ENCODE results near the gene AMN1.
A peak's percentile ranks its signal among the peaks of the same experiment; 100 is the strongest.
"Not testable (repeated sequence)": the region's sequence is repeated elsewhere in the genome, so short reads cannot be mapped to it uniquely, and the experiment has no call there.

AMN1 gene

DNA sequence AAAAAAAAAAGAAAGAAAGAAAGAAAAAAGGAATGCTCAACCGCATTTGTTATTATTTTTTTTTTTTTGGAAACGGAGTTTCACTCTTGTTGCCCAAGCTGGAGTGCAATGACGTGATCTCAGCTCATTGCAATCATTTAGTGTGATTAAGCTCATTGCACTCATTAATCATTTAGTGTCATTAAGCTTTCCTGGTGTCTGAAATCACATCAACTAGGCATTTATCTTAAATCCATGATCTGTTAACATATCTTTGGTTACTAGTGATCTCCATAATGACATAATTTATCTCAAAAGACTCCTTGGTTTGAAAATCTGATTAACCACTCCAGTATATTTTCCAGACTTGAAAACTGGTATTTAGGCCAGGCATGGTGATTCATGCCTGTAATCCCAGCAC lies 43.0 kb downstream of the AMN1 start:
- no peak for DNase-seq (ENCODE audit: low spot score)
- FAIRE-seq: no peak

- peak; percentile 73 for FAIRE-seq
- peak; percentile 77 for DNase-seq (ENCODE audit: low spot score)
Measured at GRCh38 chr12:31682136-31682962, 46.5 kb downstream of the AMN1 start.

GRCh38 chr12:31672521-31672920 lies 56.3 kb downstream of the AMN1 start:
- DNase-seq (ENCODE audit: low spot score): no peak
- FAIRE-seq: no peak

GRCh38 chr12:31669582-31669981 lies 59.2 kb downstream of the AMN1 start:
- not testable (repeated sequence) for FAIRE-seq; DNase-seq (ENCODE audit: low spot score)

DNA sequence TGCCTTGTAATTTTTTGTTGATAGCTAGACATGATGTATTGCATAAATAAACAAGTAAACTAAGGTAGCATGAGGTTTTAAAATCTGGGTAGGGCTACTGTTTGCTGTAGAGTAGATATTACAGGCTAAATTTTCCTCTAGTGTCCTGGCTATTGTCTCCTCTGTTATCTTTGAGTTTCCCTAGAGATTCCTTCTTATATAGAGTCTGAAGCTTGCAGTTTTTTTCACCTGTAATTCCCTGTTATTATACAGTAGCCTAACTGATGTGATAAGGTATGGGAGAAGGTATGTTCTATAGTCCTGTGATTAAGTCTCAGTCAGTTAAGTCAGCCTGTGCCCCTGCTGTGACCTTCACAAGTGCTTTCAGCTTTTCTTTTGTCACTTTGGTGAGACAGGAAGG lies 59.8 kb downstream of the AMN1 start:
- FAIRE-seq (no peak), DNase-seq (ENCODE audit: low spot score) (no peak)

- FAIRE-seq (no peak), DNase-seq (ENCODE audit: low spot score) (no peak)
Measured at GRCh38 chr12:31664038-31664437, 64.8 kb downstream of the AMN1 start.

GRCh38 chr12:31663576-31663975 lies 65.2 kb downstream of the AMN1 start:
- FAIRE-seq (no peak), DNase-seq (ENCODE audit: low spot score) (no peak)

- FAIRE-seq (no peak), DNase-seq (ENCODE audit: low spot score) (no peak)
Measured at GRCh38 chr12:31662176-31662849, 66.5 kb downstream of the AMN1 start.

DNA sequence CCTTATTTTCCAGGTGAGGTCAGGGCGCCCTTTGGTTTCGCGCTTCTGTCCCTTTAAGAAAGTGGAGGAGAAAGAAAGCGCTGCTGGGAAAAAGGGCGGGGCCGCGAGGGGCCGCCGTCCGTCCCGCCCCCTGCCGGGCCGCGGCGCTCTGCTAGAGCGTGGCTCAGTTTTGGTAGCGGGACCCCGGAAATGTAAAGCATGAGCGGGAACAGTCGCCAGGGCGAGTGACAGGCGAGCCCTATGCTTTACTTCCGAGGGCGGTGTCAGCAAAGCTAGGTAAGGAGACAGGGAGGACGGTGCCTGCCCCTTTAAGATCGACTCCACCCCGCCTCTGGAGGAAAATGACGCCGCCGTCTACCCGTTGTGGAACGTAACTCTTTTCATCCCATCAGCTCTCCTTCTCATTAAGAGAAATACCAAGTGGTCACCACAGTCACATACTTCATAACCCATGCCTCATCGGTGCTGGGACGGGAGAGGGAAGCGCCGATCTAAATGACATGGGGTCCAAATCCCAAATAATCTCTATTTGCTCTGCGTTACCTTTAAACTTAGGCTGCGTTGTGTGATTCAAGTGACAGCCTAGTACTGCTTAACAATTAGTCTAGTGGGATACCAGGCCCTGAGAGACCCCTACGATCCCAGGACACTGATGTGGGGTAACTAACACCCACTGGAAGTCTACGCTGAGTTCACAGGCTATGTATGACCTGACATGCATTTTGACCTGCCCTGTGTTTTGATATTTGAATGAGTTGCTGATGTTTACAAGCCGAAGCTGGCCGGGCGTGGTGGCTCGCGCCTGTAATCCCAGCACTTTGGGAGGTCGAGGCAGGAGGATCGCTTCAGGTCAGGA lies 69.5 kb downstream of the AMN1 start, which contains the start of gene ETFBKMT:
ETFBKMT (plus strand) TSS at position 602 of the 856 bp plus-strand sequence. CDS start 2,266 bp downstream, outside the sequence.
- FAIRE-seq (no peak), DNase-seq (ENCODE audit: low spot score) (peak; percentile 89)

- no peak for FAIRE-seq
- no peak for DNase-seq (ENCODE audit: low spot score)
Measured at GRCh38 chr12:31658471-31659086, 70.2 kb downstream of the AMN1 start.

GRCh38 chr12:31655792-31656191 lies 73.0 kb downstream of the AMN1 start:
- FAIRE-seq: no peak
- no peak for DNase-seq (ENCODE audit: low spot score)

GRCh38 chr12:31655208-31655607 lies 73.6 kb downstream of the AMN1 start:
- FAIRE-seq (no peak), DNase-seq (ENCODE audit: low spot score) (no peak)

DNA sequence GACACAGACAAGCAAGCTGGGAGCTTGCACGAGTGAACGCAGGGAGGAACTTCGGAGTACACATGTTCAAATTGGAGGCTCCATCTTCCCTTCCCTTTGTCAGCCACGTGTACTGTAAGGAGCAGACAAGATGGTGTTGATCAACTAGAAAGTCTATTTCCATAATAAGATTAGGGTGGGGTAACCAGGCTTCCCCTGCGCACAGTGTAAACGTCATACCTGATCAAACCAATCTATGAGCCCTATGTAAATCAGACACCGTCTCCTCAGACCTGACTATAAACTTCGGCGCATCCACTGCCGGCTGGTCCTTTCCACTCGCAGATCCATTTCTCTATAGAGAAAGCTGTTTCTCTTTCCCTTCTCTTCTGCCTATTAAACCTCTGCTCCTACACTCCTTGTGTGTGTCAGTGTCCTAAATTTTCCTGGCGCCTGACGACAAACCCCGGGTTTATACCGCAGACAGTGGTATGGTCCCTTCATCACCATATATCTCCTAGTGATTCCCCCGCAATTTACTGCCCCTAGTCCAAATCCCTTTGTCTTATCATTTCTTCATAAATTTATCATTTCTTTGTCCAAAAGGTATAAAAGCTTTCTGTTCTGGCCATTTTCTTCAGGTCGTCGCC lies 76.8 kb downstream of the AMN1 start:
- FAIRE-seq: no peak

DNA sequence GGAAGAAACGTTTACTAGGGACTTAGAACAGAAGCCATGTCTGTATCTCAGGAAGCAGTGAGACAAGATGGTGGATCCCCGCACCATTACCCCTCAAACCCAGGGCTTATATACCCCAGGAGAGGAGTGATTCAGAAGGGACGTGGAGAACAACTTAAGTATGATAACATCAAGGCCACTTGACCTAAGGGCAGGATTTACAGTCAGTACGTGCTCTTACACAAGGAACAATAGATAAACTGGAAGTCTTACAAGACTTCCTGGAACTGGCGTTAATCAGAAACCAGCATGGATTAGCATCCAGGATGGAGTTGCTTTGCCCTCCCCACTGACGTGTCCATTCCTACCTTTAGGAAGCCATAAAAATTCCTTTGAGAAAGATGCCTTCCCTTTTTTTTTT lies 77.9 kb downstream of the AMN1 start:
- DNase-seq (ENCODE audit: low spot score): no peak
- FAIRE-seq: no peak

More for the DNA sequence above, 76.8 kb downstream of the AMN1 start:
- DNase-seq (ENCODE audit: low spot score): peak; percentile 10

DNA sequence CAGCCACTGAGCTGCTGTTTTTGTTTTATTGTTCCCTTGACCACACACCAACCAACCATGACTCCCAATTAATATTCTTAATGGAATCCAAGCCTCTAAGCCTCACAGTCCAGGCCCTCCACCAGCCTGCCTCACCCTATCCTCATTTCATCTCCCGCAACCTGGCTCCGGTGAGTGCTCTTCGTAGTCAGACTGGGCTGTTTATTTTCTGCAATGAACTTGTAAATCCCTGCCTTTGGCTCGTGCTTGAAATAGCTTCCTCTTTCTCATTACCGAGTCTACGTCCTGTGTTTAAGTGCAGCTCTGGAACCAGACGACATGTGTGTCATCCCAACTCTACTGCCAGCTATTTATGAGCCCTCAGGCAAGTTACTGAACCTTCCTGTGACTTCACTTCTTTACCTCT lies 81.7 kb downstream of the AMN1 start:
- FAIRE-seq (no peak), DNase-seq (ENCODE audit: low spot score) (no peak)

- DNase-seq (ENCODE audit: low spot score) (no peak), FAIRE-seq (no peak)
Measured at GRCh38 chr12:31645924-31646323, 82.9 kb downstream of the AMN1 start.

DNA sequence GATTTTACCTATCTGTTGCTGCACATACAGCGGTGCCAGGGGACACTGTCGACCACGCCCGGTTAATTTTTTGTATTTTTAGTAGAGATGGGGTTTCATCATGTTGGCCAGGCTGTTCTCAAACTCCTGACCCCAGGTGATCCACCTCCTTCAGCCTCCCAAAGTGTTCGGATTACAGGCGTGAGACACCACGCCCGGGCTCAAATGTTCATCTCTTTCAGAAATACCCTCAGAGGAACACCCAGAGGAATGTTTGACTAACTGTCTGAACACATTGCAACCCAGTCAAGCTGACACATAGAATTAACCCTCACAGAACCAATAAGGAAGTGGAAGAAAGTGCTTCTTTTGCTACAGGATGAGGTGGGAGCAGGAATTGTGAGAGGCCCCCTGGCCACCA lies 84.3 kb downstream of the AMN1 start:
- no peak for DNase-seq (ENCODE audit: low spot score)
- FAIRE-seq: no peak

DNA sequence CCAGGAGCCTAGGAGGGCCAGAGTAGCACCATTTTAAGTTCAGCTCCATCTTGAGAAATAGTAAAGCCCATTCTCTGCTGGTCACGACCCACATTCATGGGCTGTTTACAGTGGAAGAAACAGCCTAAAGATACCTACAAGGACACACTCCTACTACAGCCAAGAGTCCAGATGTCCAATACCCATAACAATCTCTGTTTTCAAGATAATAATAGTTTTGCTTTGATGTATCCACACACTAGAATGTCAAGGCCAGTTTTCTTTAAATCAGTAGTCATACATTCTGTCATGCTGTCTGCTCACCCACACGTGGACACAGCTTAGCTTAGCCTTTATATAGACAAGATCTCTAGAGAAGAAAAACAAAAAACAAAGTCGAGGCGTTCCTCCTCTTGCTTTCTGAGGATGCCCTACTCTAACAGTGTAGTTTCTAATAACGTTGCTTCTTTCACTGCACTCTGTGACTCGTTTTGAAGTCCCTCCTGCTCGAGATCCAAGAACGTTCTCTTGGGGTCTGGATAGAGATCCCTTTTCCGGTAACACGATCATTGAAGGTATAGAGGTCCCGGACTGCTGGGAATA lies 87.2 kb downstream of the AMN1 start:
- DNase-seq (ENCODE audit: low spot score) (no peak), FAIRE-seq (no peak)

GRCh38 chr12:31634620-31635019 lies 94.2 kb downstream of the AMN1 start:
- DNase-seq (ENCODE audit: low spot score): no peak

GRCh38 chr12:31633464-31633863 lies 95.4 kb downstream of the AMN1 start:
- no peak for FAIRE-seq
- no peak for DNase-seq (ENCODE audit: low spot score)

More at GRCh38 chr12:31634620-31635019, 94.2 kb downstream of the AMN1 start:
- no peak for FAIRE-seq

Data from urothelium cell line (cell line).